H1 (cell line): Measurements from ENCODE around the gene SEC11A. TPM values are rescaled to one million over a fixed set of nuclear protein-coding genes. Genes with fewer than 3 reads are reported as not detected.

ENCODE experiments used
- CBX5 ChIP-seq: fragments of 300-800, 300-1000 bp; sonication (generic); IDR thresholded peaks from 2 replicates; pipeline ENCODE4 v1.7.1; 2016; ENCODE audit warnings: antibody characterized with exemption, low read length, low read depth
- CTCF ChIP-seq, 3 experiments: IDR thresholded peaks; 1 replicate in 2 of 3; 2 replicates in 1 of 3; pipeline versions ENCODE4 v1.5.1 to v1.6.1; 2011; ENCODE audit warnings: low read length in 3 of 3, mild to moderate bottlenecking in 3 of 3, inconsistent platforms in 2 of 3, low read depth in 1 of 3, moderate library complexity in 1 of 3; ENCODE audit not compliant: insufficient read depth in 1 of 3; ENCODE audit errors: control extremely low read depth in 1 of 3
- RAD21 ChIP-seq, 2 experiments: IDR thresholded peaks in 1 of 2; conservative IDR thresholded peaks in 1 of 2; 2 replicates each; pipeline ENCODE4 v1.6.1; 2011; ENCODE audit warnings: low read depth in 2 of 2, low read length in 2 of 2, improper control_type of control experiment in 1 of 2, inconsistent platforms in 1 of 2, mild to moderate bottlenecking in 1 of 2, moderate library complexity in 1 of 2
- SUZ12 ChIP-seq: fragments of 200-600 bp; sonication (generic); IDR thresholded peaks from 2 replicates; pipeline ENCODE4 v1.6.1; 2012; ENCODE audit warnings: mild to moderate bottlenecking, inconsistent platforms, low read length, moderate library complexity, mixed read lengths
- USF2 ChIP-seq: IDR thresholded peaks from 2 replicates; pipeline ENCODE4 v1.6.1; 2011; ENCODE audit warnings: low read length, improper control_type of control experiment
- polyA plus RNA-seq, 7 experiments: library from polyadenylated mRNA; depleted of rRNA in 3 of 7; stranded (reverse) in 5 of 7; unstranded in 2 of 7; fragments of >200 nt in 5 of 7; fragments of 200-250 nt in 2 of 7; gene quantifications; 1 replicate in 5 of 7; 2 replicates in 1 of 7; 4 replicates in 1 of 7; pipeline versions ENCODE4 v1.2.1 to v1.2.3, GENCODE V29; 2011 to 2013; ENCODE audit warnings: missing spikeins in 2 of 7, mixed read lengths in 2 of 7
- total RNA-seq: library from RNA; stranded (reverse); fragmentation: NEBNext Ultra II Directional; extraction: Animal tissue kit (Norgen Biotek cat#: 25700); gene quantifications from 2 replicates; pipeline ENCODE4 v1.2.1, GENCODE V29; 2021

The SEC11A gene
- total and polyA plus RNA-seq, 2 of the 8 experiments (the other 6 are each of a cell fraction or from before 2014, with no cell fraction given), result 268 to 316 TPM

- no peak for TF ChIP-seq CTCF (IDR thresholded peaks at IDR 0.05; ENCODE audit: control extremely low read depth in 1 of 3, insufficient read depth in 1 of 3, low read depth in 1 of 3, low read length in 3 of 3)
- TF ChIP-seq SUZ12, result no peak
- no peak for TF ChIP-seq RAD21 (IDR thresholded peaks at IDR 0.05 in 1 of 2, conservative IDR thresholded peaks at IDR 0.05 in 1 of 2; ENCODE audit: low read depth in 2 of 2, low read length in 2 of 2)
- TF ChIP-seq USF2, result no peak
- no peak for TF ChIP-seq CBX5
These were observed at the start of gene SEC11A (continued) for GRCh38 chr15:84716036-84716732.
